ENCODE data around the gene C19orf53. TPM values are rescaled to one million over a fixed set of nuclear protein-coding genes. Genes with fewer than 3 reads are reported as not detected.
"Not testable (repeated sequence)": the region's sequence is repeated elsewhere in the genome, so short reads cannot be mapped to it uniquely, and the experiment has no call there.

C19orf53 gene
- total RNA-seq, 1 experiment from 2014 or later, result 115 TPM

DNA sequence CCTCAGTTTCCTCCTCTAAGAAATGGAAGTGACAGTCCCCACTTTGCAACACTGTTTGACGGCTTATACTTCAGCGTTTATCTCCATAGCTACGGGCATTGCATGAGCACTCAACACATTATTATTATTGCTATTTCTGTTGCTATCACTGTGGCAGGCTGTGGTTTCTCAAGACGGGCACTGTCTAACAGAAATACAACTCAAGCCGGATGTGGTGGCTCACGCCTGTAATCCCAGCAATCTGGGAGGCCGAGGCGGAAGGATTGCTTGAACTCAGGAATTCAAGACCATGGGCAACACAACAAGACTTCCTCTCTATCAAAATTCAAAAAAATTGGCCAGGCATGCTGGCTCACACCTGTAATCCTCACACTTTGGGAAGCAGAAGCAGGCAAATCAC lies 16.1 kb downstream of the C19orf53 start:
- BruUV-seq (replicated peaks), result no TSS peak
- H2AFZ ChIP-seq (ENCODE audit: low read depth, low read length, poor library complexity, severe bottlenecking), result no peak overlapping the region
- POLR2A ChIA-PET, result no interaction called here
- ATAC-seq, result no peak
- H3K4me3 ChIP-seq (replicated peaks in 1 of 2; ENCODE audit: low read depth in 1 of 2, low read length in 2 of 2), result no peak overlapping the region
- H4K20me1 ChIP-seq (ENCODE audit: insufficient read depth), result no peaks in the 10 kb centered on the region
- DNase-seq (ENCODE audit: low read depth, low spot score), result no peak
- no peaks in the 10 kb centered on the region for H3K9me2 ChIP-seq (ENCODE audit: insufficient read depth)
- no peaks in the 10 kb centered on the region for H3K9me3 ChIP-seq (ENCODE audit: control insufficient read depth in 1 of 2, insufficient read depth in 1 of 2, low read depth in 1 of 2, low read length in 2 of 2)
- H3K4me2 ChIP-seq (ENCODE audit: low read length), result no peak overlapping the region
- CTCF ChIA-PET, result no interaction called here
- no peak overlapping the region for H3K27ac ChIP-seq (ENCODE audit: low read depth, low read length)
- H3K36me3 ChIP-seq (ENCODE audit: control insufficient read depth in 1 of 2, insufficient read depth in 2 of 2, low read length in 2 of 2), result no peaks in the 10 kb centered on the region
- RAD21 ChIA-PET (ENCODE audit: low non-redundant PET in 1 of 2, low total read pairs in 2 of 2, uncharacterized antibody in 2 of 2, unreplicated experiment in 2 of 2), result interaction anchor here in 1 of 2 experiments (0.6 kb wide), 1 partner anchor 527 kb away, joined by 5 read pairs; no protein-coding TSS in a partner anchor
- TF ChIP-seq YY1 (IDR thresholded peaks at IDR 0.05; ENCODE audit: extremely low read depth, insufficient replicate concordance, low read depth, low read length), result no peak
- no peak for TF ChIP-seq CTCF (IDR thresholded peaks at IDR 0.05 in 2 of 3, conservative IDR thresholded peaks at IDR 0.05 in 1 of 3; ENCODE audit: borderline replicate concordance in 1 of 3, insufficient read depth in 1 of 3, low read depth in 2 of 3, low read length in 2 of 3)
- TF ChIP-seq EZH2 (IDR thresholded peaks at IDR 0.05), result no peak
- TF ChIP-seq ZFX (IDR thresholded peaks at IDR 0.05), result no peak
- no peak for TF ChIP-seq JUND (IDR thresholded peaks at IDR 0.05)
- TF ChIP-seq POLR2A (IDR thresholded peaks at IDR 0.05; ENCODE audit: borderline replicate concordance, extremely low read depth, insufficient read depth, insufficient read length), result no peak
- H3K9ac ChIP-seq (ENCODE audit: low read length), result no peak overlapping the region
- intact Hi-C loops (cut with micrococcal nuclease), result no loop called here
- H3K4me1 ChIP-seq (ENCODE audit: control insufficient read depth in 1 of 2, insufficient read depth in 2 of 2, low read length in 2 of 2), result peaks cover 25 to 54% of the 10 kb centered on the region in 2 experiments
- H3K79me2 ChIP-seq (ENCODE audit: insufficient read depth, low read length), result no peaks in the 10 kb centered on the region
- H3K27me3 ChIP-seq (ENCODE audit: insufficient read depth, low read length), result no peaks in the 10 kb centered on the region

GRCh38 chr19:13793317-13793716 lies 19.1 kb downstream of the C19orf53 start:
- POLR2A ChIA-PET; H3K9me3 ChIP-seq (ENCODE audit: control insufficient read depth in 1 of 2, insufficient read depth in 1 of 2, low read depth in 1 of 2, low read length in 2 of 2); ATAC-seq; H2AFZ ChIP-seq (ENCODE audit: low read depth, low read length, poor library complexity, severe bottlenecking); H3K79me2 ChIP-seq (ENCODE audit: insufficient read depth, low read length); H3K27me3 ChIP-seq (ENCODE audit: insufficient read depth, low read length); H3K36me3 ChIP-seq (ENCODE audit: control insufficient read depth in 1 of 2, insufficient read depth in 2 of 2, low read length in 2 of 2); DNase-seq (ENCODE audit: low read depth, low spot score); H4K20me1 ChIP-seq (ENCODE audit: insufficient read depth); RAD21 ChIA-PET (ENCODE audit: low non-redundant PET in 1 of 2, low total read pairs in 2 of 2, uncharacterized antibody in 2 of 2, unreplicated experiment in 2 of 2); intact Hi-C loops (cut with micrococcal nuclease); H3K9me2 ChIP-seq (ENCODE audit: insufficient read depth); BruUV-seq (replicated peaks): not testable (repeated sequence)
- peak overlapping the region; percentile 81 for H3K27ac ChIP-seq (ENCODE audit: low read depth, low read length)
- H3K9ac ChIP-seq (ENCODE audit: low read length), result peak overlapping the region; percentile 76
- H3K4me3 ChIP-seq (replicated peaks in 1 of 2; ENCODE audit: low read depth in 1 of 2, low read length in 2 of 2), result 0 out of 4 replicates have a peak overlapping the region, but pooled peaks of 1 of the 2 experiments have one; percentile 76
- H3K4me1 ChIP-seq (ENCODE audit: control insufficient read depth in 1 of 2, insufficient read depth in 2 of 2, low read length in 2 of 2), result peaks cover 37 to 56% of the 10 kb centered on the region in 2 experiments
- H3K4me2 ChIP-seq (ENCODE audit: low read length), result peak overlapping the region; percentile 96
- CTCF ChIA-PET, result interaction anchor here (1.2 to 2.7 kb wide), 3 partner anchors 8 to 65 kb away, joined by 3 to 10 read pairs (median 3); no protein-coding TSS in a partner anchor

All from HCT116 (cell line).